Aorta (tissue), 5 donors: Measurements from ENCODE around the gene ARMC7. TPM values are rescaled to one million over a fixed set of nuclear protein-coding genes. Genes with fewer than 3 reads are reported as not detected.
"Not testable (repeated sequence)": the region's sequence is repeated elsewhere in the genome, so short reads cannot be mapped to it uniquely, and the experiment has no call there.

Experiments
- ATAC-seq: fragments of 200-7000 bp; cut with Tn5 transposase; one replicate; pipeline ENCODE4 v1.9.1; 2022; ENCODE audit warnings: moderate library complexity; ENCODE audit not compliant: low FRiP score
- DNase-seq, 2 donors: peaks; one replicate each; pipeline ENCODE4 v3.0.0-alpha.2; 2020
- H3K27ac ChIP-seq, 2 donors: one replicate each; pipeline ENCODE4 v1.5.1; 2013; ENCODE audit warnings: low read length in 2 of 2, mild to moderate bottlenecking in 2 of 2, moderate library complexity in 2 of 2, control low read depth in 1 of 2, inconsistent platforms in 1 of 2, low read depth in 1 of 2
- H3K27me3 ChIP-seq, 2 donors: one replicate each; pipeline ENCODE4 v1.6.1; 2013; ENCODE audit warnings: control low read depth in 1 of 2, low read length in 1 of 2, mild to moderate bottlenecking in 1 of 2, moderate library complexity in 1 of 2; ENCODE audit not compliant: insufficient read depth in 2 of 2, control insufficient read depth in 1 of 2
- H3K36me3 ChIP-seq, 2 donors: one replicate each; pipeline ENCODE4 v1.6.1; 2013; ENCODE audit warnings: control low read depth in 1 of 2, low read length in 1 of 2, mild to moderate bottlenecking in 1 of 2; ENCODE audit not compliant: insufficient read depth in 2 of 2, control insufficient read depth in 1 of 2
- H3K4me1 ChIP-seq, 2 donors: one replicate each; pipeline ENCODE4 v1.6.1; 2013; ENCODE audit warnings: low read length in 2 of 2, control low read depth in 1 of 2, mild to moderate bottlenecking in 1 of 2, moderate library complexity in 1 of 2; ENCODE audit not compliant: insufficient read depth in 2 of 2, control insufficient read depth in 1 of 2
- H3K4me3 ChIP-seq, 2 donors: one replicate each; pipeline ENCODE4 v1.5.1; 2013; ENCODE audit warnings: low read length in 2 of 2, control low read depth in 1 of 2, mild to moderate bottlenecking in 1 of 2
- H3K9me3 ChIP-seq: one replicate; pipeline ENCODE4 v1.6.1; 2013; ENCODE audit warnings: mild to moderate bottlenecking, low read length; ENCODE audit not compliant: control insufficient read depth
- WGBS, 2 donors: extraction: QIAGEN DNeasy Blood & Tissue Kit; methylation state at CpG; one replicate each; pipeline ENCODE4 v1.1.7; 2013; 5-methylcytosine and 5-hydroxymethylcytosine counted together
- intact Hi-C, 2 donors: fragments of 100-400 bp; cut with DNase I; formaldehyde crosslinking; loops; one replicate each; pipeline versions ENCODE4 v1.14.2 to v1.15.0; 2022
- polyA plus RNA-seq, 2 donors: library from polyadenylated mRNA; stranded (reverse); fragments of 200-250 nt; gene quantifications; one replicate each; pipeline ENCODE4 v1.2.3, GENCODE V29; 2013
- total RNA-seq, 2 donors: library from RNA; stranded (reverse); fragmentation: NEBNext Ultra II Directional; extraction: Animal tissue kit (Norgen Biotek cat#: 25700); gene quantifications; one replicate each; pipeline ENCODE4 v1.2.1, GENCODE V29; 2021
- donor health status: healthy with polysubstance abuse.
- donor health status: Bipolar disorder and iron deficiency.
- donor health status: DM: no; HTN: no; CAD: no.
- donor health status: DM: no; HTN: no; CAD: no.
- donor health status: DM: yes; HTN: yes; CAD: no.

ARMC7 gene
- total and polyA plus RNA-seq, 4 donors: 4.9 to 19.4 (median 8.6) TPM

- H3K36me3 ChIP-seq: no peaks in the 10 kb centered on the region
- no peaks in the 10 kb centered on the region for H3K9me3 ChIP-seq
- H3K4me1 ChIP-seq: no peaks in the 10 kb centered on the region
- no peaks in the 10 kb centered on the region for H3K27me3 ChIP-seq
- ATAC-seq (no peak), DNase-seq (no peak)
- H3K27ac ChIP-seq: no peak overlapping the region
- intact Hi-C loops: loop anchor here (2.0 to 10.0 kb wide), 3 partner anchors 59 to 89 kb away; partner anchors contain the start of gene NUP85 (in 1 of the 2)
- H3K4me3 ChIP-seq: no peak overlapping the region
Measured at GRCh38 chr17:75115555-75115954, 5.8 kb downstream of the ARMC7 start.

DNA sequence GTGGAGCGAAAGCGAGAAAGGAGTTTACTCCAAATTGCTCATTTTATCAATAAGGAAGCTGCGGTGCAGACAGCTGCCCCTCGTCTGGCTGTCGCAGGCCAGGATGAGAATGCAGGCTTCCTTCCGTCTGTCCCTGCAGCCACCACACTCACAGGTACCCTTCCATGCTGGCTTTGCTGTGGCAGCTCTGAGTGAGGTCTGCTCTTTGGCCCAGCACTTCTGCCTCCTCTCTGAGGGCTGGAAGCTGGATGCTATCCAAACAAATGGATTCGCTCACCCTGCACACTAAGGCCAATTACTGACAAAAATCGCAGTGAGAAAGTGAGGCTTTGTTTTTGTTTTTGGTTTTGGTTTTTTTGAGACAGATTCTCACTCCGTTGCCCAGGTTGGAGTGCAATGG, 7.0 kb downstream of the ARMC7 start:
- H3K4me1 ChIP-seq: no peaks in the 10 kb centered on the region
- 81% methylated on average over 9 of the region's 9 CpGs for WGBS, 2 donors
- intact Hi-C loops: loop anchor here in 1 of 2 donors (10.0 kb wide), 1 partner anchor 58 kb away; no protein-coding TSS in a partner anchor
- no peak for DNase-seq
- H3K9me3 ChIP-seq: no peaks in the 10 kb centered on the region
- no peak for ATAC-seq
- H3K36me3 ChIP-seq: no peaks in the 10 kb centered on the region
- no peak overlapping the region for H3K4me3 ChIP-seq
- no peak overlapping the region for H3K27ac ChIP-seq
- no peaks in the 10 kb centered on the region for H3K27me3 ChIP-seq

DNA sequence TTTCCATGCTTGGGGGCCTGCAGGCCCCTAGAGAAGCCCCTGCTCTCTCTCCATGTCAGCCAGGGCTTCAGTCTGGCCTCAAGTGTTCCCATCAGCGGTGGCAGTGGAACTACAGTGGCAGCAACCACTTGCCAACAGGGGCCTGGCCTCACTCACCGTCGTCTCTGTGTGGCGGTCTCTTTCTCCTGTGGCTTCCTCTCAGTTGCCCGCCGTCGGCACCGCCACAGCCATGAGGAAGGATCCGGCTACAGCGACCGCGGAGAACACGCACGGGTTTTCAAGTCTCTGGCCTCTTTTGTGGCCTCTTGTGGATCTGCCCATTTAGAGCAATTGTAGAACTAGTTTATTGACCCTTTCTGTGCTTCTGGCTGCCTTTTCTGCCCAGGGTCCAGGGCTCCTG, 8.5 kb downstream of the ARMC7 start:
- H3K4me3 ChIP-seq: no peak overlapping the region
- intact Hi-C loops: loop anchor here in 1 of 2 donors (10.0 kb wide), 1 partner anchor 56 kb away; no protein-coding TSS in a partner anchor
- H3K9me3 ChIP-seq: no peaks in the 10 kb centered on the region
- H3K4me1 ChIP-seq: no peaks in the 10 kb centered on the region
- no peaks in the 10 kb centered on the region for H3K36me3 ChIP-seq
- WGBS, 2 donors: 93 to 95% methylated on average over 14 of the region's 14 CpGs
- H3K27me3 ChIP-seq: no peaks in the 10 kb centered on the region
- no peak for DNase-seq
- ATAC-seq: no peak
- H3K27ac ChIP-seq: no peak overlapping the region

DNA sequence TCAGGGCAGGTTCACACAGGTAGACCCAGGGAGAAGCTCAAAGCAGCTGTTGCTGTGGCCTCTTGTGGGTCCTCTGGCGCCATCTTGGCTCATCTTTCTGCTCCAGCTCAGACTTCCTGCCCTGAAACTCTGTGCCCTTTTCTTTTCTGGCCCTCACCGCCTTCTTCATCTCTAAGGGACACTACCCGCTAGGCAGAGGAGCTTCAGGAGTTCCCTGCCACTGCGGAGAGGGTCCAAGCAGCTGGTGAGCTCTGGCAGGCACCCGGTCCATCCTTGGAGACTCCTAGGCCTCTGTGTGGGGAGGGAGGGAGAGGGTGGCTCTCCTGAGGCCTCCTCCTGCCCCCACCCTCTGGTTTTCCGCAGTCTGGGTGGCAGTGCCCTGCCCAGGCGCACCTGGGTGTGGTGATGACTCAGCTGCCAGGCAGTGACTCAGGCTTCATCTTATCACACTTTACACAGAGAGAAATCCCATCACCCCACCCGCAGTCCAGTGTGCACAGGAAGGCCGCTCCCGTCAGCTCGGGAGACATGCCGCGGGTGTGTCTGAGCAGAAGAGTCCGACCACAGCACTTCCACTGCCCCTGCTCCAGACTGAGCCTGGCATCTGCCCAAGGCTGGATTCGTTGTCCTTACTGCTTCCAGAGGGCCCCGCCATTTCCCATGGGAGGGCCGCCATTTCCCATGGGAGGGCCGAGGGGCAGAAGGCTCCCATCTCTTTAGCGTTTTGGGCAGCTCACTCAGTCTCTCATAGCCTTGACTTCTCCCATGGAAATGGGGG, 14.5 kb downstream of the ARMC7 start:
- no peaks in the 10 kb centered on the region for H3K27me3 ChIP-seq
- no peaks in the 10 kb centered on the region for H3K4me1 ChIP-seq
- ATAC-seq (peak; percentile 63), DNase-seq (peak in 1 of 2 donors; percentile 78)
- H3K36me3 ChIP-seq: no peaks in the 10 kb centered on the region
- H3K27ac ChIP-seq: no peak overlapping the region
- H3K9me3 ChIP-seq: no peaks in the 10 kb centered on the region
- intact Hi-C loops: no loop called here
- WGBS, 2 donors: 84% methylated on average over 19 of the region's 19 CpGs
- no peak overlapping the region for H3K4me3 ChIP-seq

GRCh38 chr17:75124819-75125162, 15.0 kb downstream of the ARMC7 start:
- DNase-seq: no peak
- ATAC-seq: no peak
- intact Hi-C loops: no loop called here
- Histone ChIP-seq H3K4me1 (no peaks in the 10 kb centered on the region), H3K36me3 (no peaks in the 10 kb centered on the region), H3K27me3 (no peaks in the 10 kb centered on the region), H3K4me3 (no peak overlapping the region), H3K9me3 (no peaks in the 10 kb centered on the region), H3K27ac (no peak overlapping the region)
- 90 to 93% methylated on average over 4 of the region's 4 CpGs for WGBS, 2 donors

DNA sequence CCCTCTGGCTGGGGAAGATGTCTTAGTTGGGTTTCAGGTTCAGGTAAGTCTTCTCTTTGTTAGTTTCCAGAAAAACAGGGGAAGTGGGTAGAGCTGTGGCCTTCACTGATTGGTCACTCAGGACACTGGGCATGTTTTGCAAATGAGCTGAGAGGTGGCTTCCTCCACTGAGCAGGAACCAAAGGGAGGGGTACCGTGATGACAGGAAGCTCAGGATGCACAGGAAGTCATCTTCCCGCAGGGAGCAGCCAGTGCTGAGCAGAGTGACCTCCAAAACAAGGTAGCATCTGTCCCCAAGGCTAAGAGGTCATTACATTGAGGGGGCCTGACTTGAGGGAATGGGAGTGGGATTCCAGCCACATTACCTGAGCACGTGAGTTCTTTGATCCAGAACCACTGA, 16.2 kb downstream of the ARMC7 start:
- ATAC-seq (no peak), DNase-seq (no peak)
- H3K4me3 ChIP-seq: no peak overlapping the region
- intact Hi-C loops: no loop called here
- WGBS, 2 donors: 57 to 58% methylated on average over 3 of the region's 3 CpGs
- H3K36me3 ChIP-seq: no peaks in the 10 kb centered on the region
- no peaks in the 10 kb centered on the region for H3K4me1 ChIP-seq
- H3K9me3 ChIP-seq: no peaks in the 10 kb centered on the region
- no peak overlapping the region for H3K27ac ChIP-seq
- H3K27me3 ChIP-seq: no peaks in the 10 kb centered on the region

DNA sequence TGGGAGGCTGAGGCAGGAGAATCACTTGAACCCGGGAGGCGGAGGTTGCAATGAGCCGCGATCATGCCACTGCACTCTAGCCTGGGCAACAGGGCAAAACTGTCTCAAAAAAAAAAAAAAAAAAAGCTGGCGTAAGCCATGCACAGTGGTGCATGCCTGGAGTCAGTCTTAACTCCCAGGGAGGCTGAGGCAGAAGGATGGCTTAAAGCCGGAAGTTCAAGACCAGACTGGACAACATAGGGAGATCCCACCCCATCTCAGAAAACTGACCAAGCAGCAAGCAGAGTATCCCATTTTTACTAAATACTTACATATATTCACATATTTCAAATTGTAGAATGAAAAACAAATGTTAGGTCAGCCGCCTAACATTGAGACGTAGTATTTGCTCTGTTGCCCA, 17.2 kb downstream of the ARMC7 start:
- Histone ChIP-seq H3K36me3 (no peaks in the 10 kb centered on the region), H3K27me3 (no peaks in the 10 kb centered on the region), H3K4me1 (no peaks in the 10 kb centered on the region), H3K9me3 (no peaks in the 10 kb centered on the region), H3K27ac (no peak overlapping the region), H3K4me3 (no peak overlapping the region)
- intact Hi-C loops: no loop called here
- no peak for DNase-seq
- ATAC-seq: no peak
- 94 to 95% methylated on average over 8 of the region's 8 CpGs for WGBS, 2 donors

GRCh38 chr17:75127936-75128335, 18.2 kb downstream of the ARMC7 start:
- H3K27ac ChIP-seq, DNase-seq, H3K4me1 ChIP-seq, ATAC-seq, H3K4me3 ChIP-seq, H3K27me3 ChIP-seq, intact Hi-C loops, H3K9me3 ChIP-seq, H3K36me3 ChIP-seq: not testable (repeated sequence)
- 87 to 93% methylated on average over 5 of the region's 5 CpGs for WGBS, 2 donors

GRCh38 chr17:75128694-75129505, 19.1 kb downstream of the ARMC7 start:
- no peaks in the 10 kb centered on the region for H3K9me3 ChIP-seq
- no peak overlapping the region for H3K4me3 ChIP-seq
- no peak overlapping the region for H3K27ac ChIP-seq
- H3K27me3 ChIP-seq: no peaks in the 10 kb centered on the region
- H3K36me3 ChIP-seq: no peaks in the 10 kb centered on the region
- ATAC-seq: no peak
- 88 to 89% methylated on average over 33 of the region's 33 CpGs for WGBS, 2 donors
- no peak for DNase-seq
- intact Hi-C loops: no loop called here
- no peaks in the 10 kb centered on the region for H3K4me1 ChIP-seq
